ENCODE measurements around the gene PSORS1C1. TPM values are rescaled to one million over a fixed set of nuclear protein-coding genes. Genes with fewer than 3 reads are reported as not detected.
A peak's percentile ranks its signal among the peaks of the same experiment; 100 is the strongest.

The PSORS1C1 gene
- total and polyA plus RNA-seq, 2 donors (not counting 1 experiment from before 2014, with no cell fraction given) = 0.40 to 0.66 TPM

- no peaks in the 10 kb centered on the region for H3K79me2 ChIP-seq (ENCODE audit: control insufficient read depth, insufficient read depth, low read length)
- peaks cover under 1% of the 10 kb centered on the region for H3K27me3 ChIP-seq (ENCODE audit: control insufficient read depth, insufficient read depth, low read length)
- H3K9ac ChIP-seq (ENCODE audit: insufficient read depth, low read length) = no peak overlapping the region
- no peaks in the 10 kb centered on the region for H4K20me1 ChIP-seq (ENCODE audit: control insufficient read depth, extremely low read depth, insufficient read depth, low read length)
- no peaks in the 10 kb centered on the region for H3K9me3 ChIP-seq (ENCODE audit: control insufficient read depth, insufficient read depth, low read depth, low read length)
- H3K4me2 ChIP-seq (ENCODE audit: extremely low read depth, insufficient read depth, low read length) = no peak overlapping the region
- DNase-seq (ENCODE audit: low read depth in 2 of 2) = no peak
- no peak overlapping the region for H3K27ac ChIP-seq (ENCODE audit: insufficient read depth, low read length)
- no peaks in the 10 kb centered on the region for H3K36me3 ChIP-seq (ENCODE audit: control insufficient read depth, insufficient read depth, low read length)
- H2AFZ ChIP-seq (ENCODE audit: low read length) = no peak overlapping the region
- H3K4me3 ChIP-seq (replicated peaks in 1 of 4; ENCODE audit: control extremely low read depth in 1 of 4, insufficient read depth in 1 of 4, low read depth in 3 of 4, low read length in 4 of 4) = no peak overlapping the region
- TF ChIP-seq CTCF (conservative IDR thresholded peaks at IDR 0.05 in 1 of 2, IDR thresholded peaks at IDR 0.05 in 1 of 2; ENCODE audit: low read depth in 1 of 2, low read length in 2 of 2) (no peak), EZH2 (IDR thresholded peaks at IDR 0.05; ENCODE audit: low read length, missing control alignments) (no peak)
- H3K4me1 ChIP-seq (ENCODE audit: control insufficient read depth, extremely low read depth, insufficient read depth, low read length) = peaks cover 15% of the 10 kb centered on the region
Measured at GRCh38 chr6:31121131-31121790, 6.7 kb downstream of the PSORS1C1 start.

- H3K79me2 ChIP-seq (ENCODE audit: control insufficient read depth, insufficient read depth, low read length) = no peaks in the 10 kb centered on the region
- H4K20me1 ChIP-seq (ENCODE audit: control insufficient read depth, extremely low read depth, insufficient read depth, low read length) = no peaks in the 10 kb centered on the region
- peak overlapping the region; percentile 51 for H3K27ac ChIP-seq (ENCODE audit: insufficient read depth, low read length)
- peak overlapping the region in 1 of 4 experiments; percentile 14 for H3K4me3 ChIP-seq (replicated peaks in 1 of 4; ENCODE audit: control extremely low read depth in 1 of 4, insufficient read depth in 1 of 4, low read depth in 3 of 4, low read length in 4 of 4)
- TF ChIP-seq EZH2 (IDR thresholded peaks at IDR 0.05; ENCODE audit: low read length, missing control alignments) = no peak
- TF ChIP-seq CTCF (conservative IDR thresholded peaks at IDR 0.05 in 1 of 2, IDR thresholded peaks at IDR 0.05 in 1 of 2; ENCODE audit: low read depth in 1 of 2, low read length in 2 of 2) = no peak
- peaks cover 13% of the 10 kb centered on the region for H3K4me1 ChIP-seq (ENCODE audit: control insufficient read depth, extremely low read depth, insufficient read depth, low read length)
- H2AFZ ChIP-seq (ENCODE audit: low read length) = peak overlapping the region; percentile 46
- peak overlapping the region; percentile 44 for H3K4me2 ChIP-seq (ENCODE audit: extremely low read depth, insufficient read depth, low read length)
- peak; percentile 52 to 89 for DNase-seq (ENCODE audit: low read depth in 2 of 2)
- H3K9me3 ChIP-seq (ENCODE audit: control insufficient read depth, insufficient read depth, low read depth, low read length) = no peaks in the 10 kb centered on the region
- H3K9ac ChIP-seq (ENCODE audit: insufficient read depth, low read length) = peak overlapping the region; percentile 23
- H3K27me3 ChIP-seq (ENCODE audit: control insufficient read depth, insufficient read depth, low read length) = peaks cover 3% of the 10 kb centered on the region
- no peaks in the 10 kb centered on the region for H3K36me3 ChIP-seq (ENCODE audit: control insufficient read depth, insufficient read depth, low read length)
Measured at GRCh38 chr6:31122791-31123706, 8.4 kb downstream of the PSORS1C1 start.

DNA sequence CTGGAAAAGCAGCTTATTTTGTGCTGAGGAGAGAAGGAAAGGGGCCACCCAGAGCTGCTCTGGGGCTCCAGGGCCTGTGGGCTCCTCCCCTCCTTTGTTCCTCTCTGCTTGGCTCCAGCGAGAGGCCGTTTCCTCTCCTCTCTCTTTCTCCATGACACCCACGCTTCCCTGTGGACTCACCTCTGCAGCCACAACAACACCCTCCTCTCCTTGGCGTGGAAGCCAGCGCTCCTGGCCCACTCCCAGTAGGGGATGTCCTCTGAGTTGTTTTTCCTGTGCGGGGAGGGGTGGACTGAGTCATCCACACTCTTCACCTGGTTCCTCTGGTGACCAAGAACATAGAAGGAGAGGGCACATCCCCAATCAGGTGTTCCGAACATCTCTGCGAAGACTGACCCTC lies 10.6 kb downstream of the PSORS1C1 start:
- H3K36me3 ChIP-seq (ENCODE audit: control insufficient read depth, insufficient read depth, low read length) = no peaks in the 10 kb centered on the region
- no peak for TF ChIP-seq EZH2 (IDR thresholded peaks at IDR 0.05; ENCODE audit: low read length, missing control alignments)
- no peak for TF ChIP-seq CTCF (conservative IDR thresholded peaks at IDR 0.05 in 1 of 2, IDR thresholded peaks at IDR 0.05 in 1 of 2; ENCODE audit: low read depth in 1 of 2, low read length in 2 of 2)
- no peak overlapping the region for H3K27ac ChIP-seq (ENCODE audit: insufficient read depth, low read length)
- peaks cover 13% of the 10 kb centered on the region for H3K4me1 ChIP-seq (ENCODE audit: control insufficient read depth, extremely low read depth, insufficient read depth, low read length)
- H2AFZ ChIP-seq (ENCODE audit: low read length) = no peak overlapping the region
- DNase-seq (ENCODE audit: low read depth in 2 of 2) = peak in 1 of 2 donors; percentile 82
- no peak overlapping the region for H3K9ac ChIP-seq (ENCODE audit: insufficient read depth, low read length)
- no peaks in the 10 kb centered on the region for H3K9me3 ChIP-seq (ENCODE audit: control insufficient read depth, insufficient read depth, low read depth, low read length)
- H3K4me2 ChIP-seq (ENCODE audit: extremely low read depth, insufficient read depth, low read length) = no peak overlapping the region
- H3K79me2 ChIP-seq (ENCODE audit: control insufficient read depth, insufficient read depth, low read length) = no peaks in the 10 kb centered on the region
- no peak overlapping the region for H3K4me3 ChIP-seq (replicated peaks in 1 of 4; ENCODE audit: control extremely low read depth in 1 of 4, insufficient read depth in 1 of 4, low read depth in 3 of 4, low read length in 4 of 4)
- H3K27me3 ChIP-seq (ENCODE audit: control insufficient read depth, insufficient read depth, low read length) = peaks cover 9% of the 10 kb centered on the region
- no peaks in the 10 kb centered on the region for H4K20me1 ChIP-seq (ENCODE audit: control insufficient read depth, extremely low read depth, insufficient read depth, low read length)
